Transverse colon (tissue), 4 donors: ENCODE results near the gene PRDM9.

Experiments used
- CTCF ChIP-seq, 5 experiments: fragments of 200-600 bp in 3 of 5; fragments of 450-650 bp in 2 of 5; sonication (generic) in 3 of 5; IDR thresholded peaks; 1 replicate in 2 of 5; 2 replicates in 3 of 5; pipeline ENCODE4 v1.5.1; 2016 to 2017; ENCODE audit warnings: antibody characterized with exemption in 5 of 5, inconsistent platforms in 3 of 5, mild to moderate bottlenecking in 2 of 5, moderate library complexity in 1 of 5
- EP300 ChIP-seq: sonication (generic); formaldehyde crosslinking; IDR thresholded peaks from one replicate; pipeline ENCODE4 v1.6.1; 2017; ENCODE audit warnings: antibody characterized with exemption, low read depth
- POLR2AphosphoS5 ChIP-seq, 3 donors: sonication (generic); formaldehyde crosslinking; IDR thresholded peaks; one replicate each; pipeline ENCODE4 v1.6.1; 2016; ENCODE audit warnings: antibody characterized with exemption in 3 of 3

- TF ChIP-seq CTCF (IDR thresholded peaks at IDR 0.05) (no peak), EP300 (no peak), POLR2AphosphoS5 (IDR thresholded peaks at IDR 0.05) (no peak)
Observed at GRCh38 chr5:23476580-23476979, 30.8 kb upstream of the PRDM9 start.
